Measurements from ENCODE around the gene ADAMTS17. TPM values are rescaled to one million over a fixed set of nuclear protein-coding genes. Genes with fewer than 3 reads are reported as not detected.

ADAMTS17 gene
- total RNA-seq, 4 donors from 2014 or later, result 4.5 to 11.4 (median 6.6) TPM

DNA sequence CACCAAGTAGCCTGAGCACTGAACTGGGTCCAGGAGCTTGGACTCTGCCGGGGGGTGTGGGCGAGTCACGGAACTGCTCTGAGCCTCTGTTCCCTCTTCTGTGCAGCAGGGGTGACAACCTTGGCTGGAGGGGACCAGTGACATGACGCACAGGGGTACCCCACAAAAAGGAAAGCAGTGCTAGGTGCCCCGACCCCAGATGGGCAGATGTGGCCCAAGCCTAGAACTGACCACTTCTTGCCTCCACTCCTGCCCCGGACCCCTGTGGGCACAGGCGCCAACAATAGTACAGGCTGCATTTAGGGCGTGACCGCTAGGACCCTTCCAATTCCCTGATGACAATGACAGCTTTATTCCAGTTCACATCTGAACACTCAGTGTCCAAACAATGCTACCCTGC lies 352.7 kb downstream of the ADAMTS17 start:
- intact Hi-C loops (cut with DNase I), result no loop called here
- TF ChIP-seq POLR2A (IDR thresholded peaks at IDR 0.05), result no peak
- TF ChIP-seq, protein P1, sequence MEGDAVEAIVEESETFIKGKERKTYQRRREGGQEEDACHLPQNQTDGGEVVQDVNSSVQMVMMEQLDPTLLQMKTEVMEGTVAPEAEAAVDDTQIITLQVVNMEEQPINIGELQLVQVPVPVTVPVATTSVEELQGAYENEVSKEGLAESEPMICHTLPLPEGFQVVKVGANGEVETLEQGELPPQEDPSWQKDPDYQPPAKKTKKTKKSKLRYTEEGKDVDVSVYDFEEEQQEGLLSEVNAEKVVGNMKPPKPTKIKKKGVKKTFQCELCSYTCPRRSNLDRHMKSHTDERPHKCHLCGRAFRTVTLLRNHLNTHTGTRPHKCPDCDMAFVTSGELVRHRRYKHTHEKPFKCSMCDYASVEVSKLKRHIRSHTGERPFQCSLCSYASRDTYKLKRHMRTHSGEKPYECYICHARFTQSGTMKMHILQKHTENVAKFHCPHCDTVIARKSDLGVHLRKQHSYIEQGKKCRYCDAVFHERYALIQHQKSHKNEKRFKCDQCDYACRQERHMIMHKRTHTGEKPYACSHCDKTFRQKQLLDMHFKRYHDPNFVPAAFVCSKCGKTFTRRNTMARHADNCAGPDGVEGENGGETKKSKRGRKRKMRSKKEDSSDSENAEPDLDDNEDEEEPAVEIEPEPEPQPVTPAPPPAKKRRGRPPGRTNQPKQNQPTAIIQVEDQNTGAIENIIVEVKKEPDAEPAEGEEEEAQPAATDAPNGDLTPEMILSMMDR (IDR thresholded peaks at IDR 0.05), result no peak
- no peak for DNase-seq
- no peak overlapping the region for H3K27ac ChIP-seq
- no peaks in the 10 kb centered on the region for H3K9me3 ChIP-seq
- no peaks in the 10 kb centered on the region for H3K27me3 ChIP-seq
- WGBS, 2 donors, result 89 to 90% methylated on average over 3 to 6 of the region's 9 CpGs
- H3K36me3 ChIP-seq, result peaks cover 0 to 12% (median 0%) of the 10 kb centered on the region in 3 donors
- H3K4me1 ChIP-seq, result peaks cover 0 to 4% (median 0%) of the 10 kb centered on the region in 3 donors
- H3K4me3 ChIP-seq, result no peak overlapping the region

DNA sequence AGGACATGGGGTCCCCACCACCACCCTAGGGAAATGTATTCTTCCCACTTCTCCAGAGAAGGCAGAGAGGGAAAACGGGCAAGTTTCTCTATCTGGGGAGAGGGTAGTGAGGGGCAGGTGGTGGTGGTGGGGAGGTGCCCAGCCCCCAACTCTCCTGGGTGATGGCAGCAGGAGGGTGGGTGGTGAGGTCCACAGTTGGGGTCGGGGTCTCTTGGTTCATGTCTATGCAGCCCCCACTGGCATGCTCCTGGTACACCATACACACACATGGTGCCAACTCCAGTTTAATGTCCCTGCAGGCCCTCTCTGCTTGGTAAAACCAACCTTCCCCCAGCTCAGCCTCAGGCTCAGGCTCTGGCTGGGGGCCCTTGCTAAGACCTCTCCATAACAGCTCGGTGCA lies 354.1 kb downstream of the ADAMTS17 start:
- 60 to 72% methylated on average over 1 to 2 of the region's 3 CpGs for WGBS, 2 donors
- intact Hi-C loops (cut with DNase I), result no loop called here
- TF ChIP-seq POLR2A (IDR thresholded peaks at IDR 0.05), result no peak
- TF ChIP-seq, protein P1 (IDR thresholded peaks at IDR 0.05), result no peak

GRCh38 chr15:99987119-99987506 lies 354.7 kb downstream of the ADAMTS17 start:
- 86 to 89% methylated on average over 5 of the region's 5 CpGs for WGBS, 2 donors
- Histone ChIP-seq H3K36me3 (peaks cover 0 to 2% (median 0%) of the 10 kb centered on the region in 3 donors), H3K27me3 (no peaks in the 10 kb centered on the region), H3K4me3 (no peak overlapping the region), H3K4me1 (peaks cover 0 to 4% (median 0%) of the 10 kb centered on the region in 3 donors), H3K27ac (no peak overlapping the region), H3K9me3 (no peaks in the 10 kb centered on the region)
- no peak for DNase-seq
- intact Hi-C loops (cut with DNase I), result no loop called here
- TF ChIP-seq POLR2A (IDR thresholded peaks at IDR 0.05), result no peak
- TF ChIP-seq, protein P1 (IDR thresholded peaks at IDR 0.05), result no peak

More for the DNA sequence above, 354.1 kb downstream of the ADAMTS17 start:
- Histone ChIP-seq H3K4me1 (peaks cover 0 to 4% (median 0%) of the 10 kb centered on the region in 3 donors), H3K4me3 (no peak overlapping the region), H3K9me3 (no peaks in the 10 kb centered on the region), H3K36me3 (peaks cover 0 to 8% (median 0%) of the 10 kb centered on the region in 3 donors), H3K27ac (no peak overlapping the region), H3K27me3 (no peaks in the 10 kb centered on the region)
- no peak for DNase-seq

GRCh38 chr15:99986297-99987118 lies 355.3 kb downstream of the ADAMTS17 start:
- Histone ChIP-seq H3K9me3 (no peaks in the 10 kb centered on the region), H3K36me3 (no peaks in the 10 kb centered on the region), H3K27ac (no peak overlapping the region), H3K27me3 (no peaks in the 10 kb centered on the region), H3K4me1 (peaks cover 0 to 4% (median 0%) of the 10 kb centered on the region in 3 donors), H3K4me3 (no peak overlapping the region)
- no peak for TF ChIP-seq POLR2A (IDR thresholded peaks at IDR 0.05)
- TF ChIP-seq, protein P1 (IDR thresholded peaks at IDR 0.05), result no peak
- DNase-seq, result no peak
- 66% methylated on average over 3 to 8 of the region's 9 CpGs for WGBS, 2 donors
- intact Hi-C loops (cut with DNase I), result no loop called here

DNA sequence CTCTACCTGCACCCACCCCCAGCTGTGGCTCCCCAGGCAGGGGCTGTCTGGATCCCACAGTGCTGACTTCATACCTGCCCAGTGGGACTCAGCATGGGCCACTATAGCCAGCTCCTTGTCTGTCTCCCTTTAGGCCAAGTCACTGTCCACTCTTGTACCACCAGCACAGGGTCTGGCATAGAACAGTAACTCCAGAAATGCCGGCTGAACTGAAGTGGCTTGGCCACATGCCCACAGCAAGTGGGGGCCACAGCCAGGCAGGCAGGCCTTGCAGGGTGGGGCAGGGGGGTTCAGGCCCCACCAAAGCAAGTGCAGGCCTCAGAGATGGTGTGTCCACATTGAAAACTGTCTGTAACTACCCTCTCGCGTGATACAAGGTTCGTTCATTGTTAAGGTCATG lies 355.9 kb downstream of the ADAMTS17 start:
- Histone ChIP-seq H3K9me3 (no peaks in the 10 kb centered on the region), H3K27me3 (no peaks in the 10 kb centered on the region), H3K4me3 (no peak overlapping the region), H3K36me3 (no peaks in the 10 kb centered on the region), H3K4me1 (peaks cover 0 to 4% (median 0%) of the 10 kb centered on the region in 3 donors), H3K27ac (no peak overlapping the region)
- no peak for TF ChIP-seq POLR2A (IDR thresholded peaks at IDR 0.05)
- TF ChIP-seq, protein P1 (IDR thresholded peaks at IDR 0.05), result no peak
- intact Hi-C loops (cut with DNase I), result no loop called here
- 85 to 95% methylated on average over 4 of the region's 4 CpGs for WGBS, 2 donors
- DNase-seq, result no peak
